ENCODE measurements around the gene DCLK1.

DNA sequence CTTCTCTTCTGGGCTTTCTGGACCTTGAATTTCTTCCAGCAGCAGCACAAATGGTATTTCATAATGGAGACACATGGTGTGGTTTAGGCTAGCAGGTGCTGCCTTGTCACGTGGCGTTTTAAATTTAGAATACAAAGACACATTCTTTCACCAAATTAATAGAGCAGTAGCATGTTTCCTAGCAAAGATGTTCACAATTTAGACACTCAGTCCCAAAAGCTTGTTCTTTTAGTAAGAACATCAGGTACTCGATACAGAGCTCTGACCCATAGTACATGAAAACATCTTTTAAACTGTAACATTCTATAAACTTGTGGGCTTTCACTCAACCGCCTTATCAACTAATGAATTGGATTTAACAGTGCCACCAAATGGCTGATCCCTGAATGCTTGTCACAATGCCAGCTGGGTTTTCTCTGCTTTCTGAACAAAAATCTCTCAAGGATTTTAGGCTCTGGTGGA, 290.1 kb downstream of the DCLK1 start:
- TF ChIP-seq, protein P1, sequence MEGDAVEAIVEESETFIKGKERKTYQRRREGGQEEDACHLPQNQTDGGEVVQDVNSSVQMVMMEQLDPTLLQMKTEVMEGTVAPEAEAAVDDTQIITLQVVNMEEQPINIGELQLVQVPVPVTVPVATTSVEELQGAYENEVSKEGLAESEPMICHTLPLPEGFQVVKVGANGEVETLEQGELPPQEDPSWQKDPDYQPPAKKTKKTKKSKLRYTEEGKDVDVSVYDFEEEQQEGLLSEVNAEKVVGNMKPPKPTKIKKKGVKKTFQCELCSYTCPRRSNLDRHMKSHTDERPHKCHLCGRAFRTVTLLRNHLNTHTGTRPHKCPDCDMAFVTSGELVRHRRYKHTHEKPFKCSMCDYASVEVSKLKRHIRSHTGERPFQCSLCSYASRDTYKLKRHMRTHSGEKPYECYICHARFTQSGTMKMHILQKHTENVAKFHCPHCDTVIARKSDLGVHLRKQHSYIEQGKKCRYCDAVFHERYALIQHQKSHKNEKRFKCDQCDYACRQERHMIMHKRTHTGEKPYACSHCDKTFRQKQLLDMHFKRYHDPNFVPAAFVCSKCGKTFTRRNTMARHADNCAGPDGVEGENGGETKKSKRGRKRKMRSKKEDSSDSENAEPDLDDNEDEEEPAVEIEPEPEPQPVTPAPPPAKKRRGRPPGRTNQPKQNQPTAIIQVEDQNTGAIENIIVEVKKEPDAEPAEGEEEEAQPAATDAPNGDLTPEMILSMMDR (IDR thresholded peaks at IDR 0.05 in 2 of 3, conservative IDR thresholded peaks at IDR 0.05 in 1 of 3; ENCODE audit: borderline replicate concordance in 1 of 3, insufficient read depth in 1 of 3, low read depth in 2 of 3, low read length in 2 of 3): no peak
- TF ChIP-seq, protein P2, sequence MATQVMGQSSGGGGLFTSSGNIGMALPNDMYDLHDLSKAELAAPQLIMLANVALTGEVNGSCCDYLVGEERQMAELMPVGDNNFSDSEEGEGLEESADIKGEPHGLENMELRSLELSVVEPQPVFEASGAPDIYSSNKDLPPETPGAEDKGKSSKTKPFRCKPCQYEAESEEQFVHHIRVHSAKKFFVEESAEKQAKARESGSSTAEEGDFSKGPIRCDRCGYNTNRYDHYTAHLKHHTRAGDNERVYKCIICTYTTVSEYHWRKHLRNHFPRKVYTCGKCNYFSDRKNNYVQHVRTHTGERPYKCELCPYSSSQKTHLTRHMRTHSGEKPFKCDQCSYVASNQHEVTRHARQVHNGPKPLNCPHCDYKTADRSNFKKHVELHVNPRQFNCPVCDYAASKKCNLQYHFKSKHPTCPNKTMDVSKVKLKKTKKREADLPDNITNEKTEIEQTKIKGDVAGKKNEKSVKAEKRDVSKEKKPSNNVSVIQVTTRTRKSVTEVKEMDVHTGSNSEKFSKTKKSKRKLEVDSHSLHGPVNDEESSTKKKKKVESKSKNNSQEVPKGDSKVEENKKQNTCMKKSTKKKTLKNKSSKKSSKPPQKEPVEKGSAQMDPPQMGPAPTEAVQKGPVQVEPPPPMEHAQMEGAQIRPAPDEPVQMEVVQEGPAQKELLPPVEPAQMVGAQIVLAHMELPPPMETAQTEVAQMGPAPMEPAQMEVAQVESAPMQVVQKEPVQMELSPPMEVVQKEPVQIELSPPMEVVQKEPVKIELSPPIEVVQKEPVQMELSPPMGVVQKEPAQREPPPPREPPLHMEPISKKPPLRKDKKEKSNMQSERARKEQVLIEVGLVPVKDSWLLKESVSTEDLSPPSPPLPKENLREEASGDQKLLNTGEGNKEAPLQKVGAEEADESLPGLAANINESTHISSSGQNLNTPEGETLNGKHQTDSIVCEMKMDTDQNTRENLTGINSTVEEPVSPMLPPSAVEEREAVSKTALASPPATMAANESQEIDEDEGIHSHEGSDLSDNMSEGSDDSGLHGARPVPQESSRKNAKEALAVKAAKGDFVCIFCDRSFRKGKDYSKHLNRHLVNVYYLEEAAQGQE (IDR thresholded peaks at IDR 0.05; ENCODE audit: low read depth): no peak
- no peak for TF ChIP-seq EZH2 (IDR thresholded peaks at IDR 0.05)
- no peak for TF ChIP-seq YY1 (IDR thresholded peaks at IDR 0.05; ENCODE audit: extremely low read depth, insufficient replicate concordance, low read depth, low read length)
- TF ChIP-seq EZH2phosphoT487 (IDR thresholded peaks at IDR 0.05; ENCODE audit: borderline replicate concordance): no peak
- TF ChIP-seq JUND (IDR thresholded peaks at IDR 0.05): no peak
- TF ChIP-seq POLR2A (IDR thresholded peaks at IDR 0.05; ENCODE audit: borderline replicate concordance, extremely low read depth, insufficient read depth, insufficient read length): no peak
- TF ChIP-seq, protein P3, sequence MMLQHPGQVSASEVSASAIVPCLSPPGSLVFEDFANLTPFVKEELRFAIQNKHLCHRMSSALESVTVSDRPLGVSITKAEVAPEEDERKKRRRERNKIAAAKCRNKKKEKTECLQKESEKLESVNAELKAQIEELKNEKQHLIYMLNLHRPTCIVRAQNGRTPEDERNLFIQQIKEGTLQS (IDR thresholded peaks at IDR 0.05): no peak
- no peak for TF ChIP-seq ZFX (IDR thresholded peaks at IDR 0.05)
- no peak for TF ChIP-seq ELF1 (IDR thresholded peaks at IDR 0.05; ENCODE audit: borderline replicate concordance, low read depth)
